HepG2 (cell line): ENCODE data around the gene GBA2. TPM values are rescaled to one million over a fixed set of nuclear protein-coding genes. Genes with fewer than 3 reads are reported as not detected.

ENCODE experiments used
- KLF12 ChIP-seq: sonication (generic); formaldehyde crosslinking; IDR thresholded peaks from 2 replicates; pipeline ENCODE4 v1.4.0; 2020; ENCODE audit warnings: missing genetic modification reagents, borderline replicate concordance
- MTF1 ChIP-seq: sonication (generic); formaldehyde crosslinking; IDR thresholded peaks from 2 replicates; pipeline ENCODE4 v1.5.0; 2020; ENCODE audit warnings: missing genetic modification reagents
- NFE2L1 ChIP-seq: sonication (generic); formaldehyde crosslinking; IDR thresholded peaks from 2 replicates; pipeline ENCODE4 v1.4.0; 2020; ENCODE audit warnings: missing genetic modification reagents, mild to moderate bottlenecking, borderline replicate concordance
- SATB2 ChIP-seq: sonication (generic); formaldehyde crosslinking; IDR thresholded peaks from 2 replicates; pipeline ENCODE4 v1.5.0; 2020; ENCODE audit warnings: missing genetic modification reagents
- SNAPC2 ChIP-seq: sonication (generic); formaldehyde crosslinking; IDR thresholded peaks from 2 replicates; pipeline ENCODE4 v1.8.1; 2022; ENCODE audit warnings: mild to moderate bottlenecking, missing genetic modification reagents
- SP1 ChIP-seq, 2 experiments: fragments of 450-650 bp in 1 of 2; sonication (generic) in 1 of 2; formaldehyde crosslinking in 1 of 2; IDR thresholded peaks; 2 replicates each; pipeline versions ENCODE4 v1.4.0 to v1.6.1; 2016 to 2020; ENCODE audit warnings: missing genetic modification reagents in 1 of 2
- ZBTB7B ChIP-seq: sonication (generic); formaldehyde crosslinking; IDR thresholded peaks from 2 replicates; pipeline ENCODE4 v1.4.0; 2020; ENCODE audit warnings: missing genetic modification reagents
- ZC3H13 ChIP-seq: sonication (generic); formaldehyde crosslinking; IDR thresholded peaks from 2 replicates; pipeline ENCODE4 v1.8.1; 2023; ENCODE audit warnings: mild to moderate bottlenecking, missing genetic modification reagents, moderate library complexity
- ZNF317 ChIP-seq: sonication (generic); formaldehyde crosslinking; IDR thresholded peaks from 2 replicates; pipeline ENCODE4 v1.5.0; 2020; ENCODE audit warnings: mild to moderate bottlenecking, missing genetic modification reagents
- ZNF367 ChIP-seq: sonication (generic); formaldehyde crosslinking; IDR thresholded peaks from 2 replicates; pipeline ENCODE4 v1.4.0; 2020; ENCODE audit warnings: missing genetic modification reagents, borderline replicate concordance
- polyA plus RNA-seq, 8 experiments: library from polyadenylated mRNA; depleted of rRNA in 3 of 8; stranded (reverse) in 7 of 8; unstranded in 1 of 8; fragments of >200 nt; fragmentation: Illumina TruSeq in 4 of 8; extraction: Trizol in 4 of 8; gene quantifications; 2 replicates each; pipeline versions ENCODE4 v1.2.1 to v1.2.3, GENCODE V29; 2011 to 2016; ENCODE audit warnings: low read depth in 4 of 8, missing spikeins in 1 of 8, mixed read lengths in 1 of 8; ENCODE audit not compliant: insufficient read depth in 1 of 8
- total RNA-seq, 5 experiments: library from RNA; depleted of rRNA; stranded (reverse); fragments of >200 nt; fragmentation: Illumina TruSeq; extraction: Trizol; gene quantifications; 2 replicates each; pipeline ENCODE4 v1.2.3, GENCODE V29; 2016; ENCODE audit warnings: low read depth in 1 of 5
- TF ChIP-seq, protein P1 (sequence below): sonication (generic); formaldehyde crosslinking; IDR thresholded peaks from 2 replicates; pipeline ENCODE4 v1.5.1; 2020; ENCODE audit warnings: missing genetic modification reagents, mild to moderate bottlenecking, borderline replicate concordance
- TF ChIP-seq, protein P2 (sequence below): sonication (generic); formaldehyde crosslinking; IDR thresholded peaks from 2 replicates; pipeline ENCODE4 v1.5.0; 2020; ENCODE audit warnings: mild to moderate bottlenecking, missing genetic modification reagents
- TF ChIP-seq, protein P3 (sequence below): sonication (generic); formaldehyde crosslinking; IDR thresholded peaks from 2 replicates; pipeline ENCODE4 v1.5.0; 2020; ENCODE audit warnings: missing genetic modification reagents
- TF ChIP-seq, protein P4 (sequence below): sonication (generic); formaldehyde crosslinking; IDR thresholded peaks from 2 replicates; pipeline ENCODE4 v1.9.0; 2021; ENCODE audit warnings: missing genetic modification reagents, borderline replicate concordance
- TF ChIP-seq, protein P5 (sequence below): sonication (generic); formaldehyde crosslinking; IDR thresholded peaks from 2 replicates; pipeline ENCODE4 v1.5.1; 2020; ENCODE audit warnings: mild to moderate bottlenecking, missing genetic modification reagents, moderate library complexity

GBA2 gene
- total and polyA plus RNA-seq, 2 of the 13 experiments (the other 11 are each of a cell fraction or from before 2014, with no cell fraction given) = 37.5 to 86.1 TPM

DNA sequence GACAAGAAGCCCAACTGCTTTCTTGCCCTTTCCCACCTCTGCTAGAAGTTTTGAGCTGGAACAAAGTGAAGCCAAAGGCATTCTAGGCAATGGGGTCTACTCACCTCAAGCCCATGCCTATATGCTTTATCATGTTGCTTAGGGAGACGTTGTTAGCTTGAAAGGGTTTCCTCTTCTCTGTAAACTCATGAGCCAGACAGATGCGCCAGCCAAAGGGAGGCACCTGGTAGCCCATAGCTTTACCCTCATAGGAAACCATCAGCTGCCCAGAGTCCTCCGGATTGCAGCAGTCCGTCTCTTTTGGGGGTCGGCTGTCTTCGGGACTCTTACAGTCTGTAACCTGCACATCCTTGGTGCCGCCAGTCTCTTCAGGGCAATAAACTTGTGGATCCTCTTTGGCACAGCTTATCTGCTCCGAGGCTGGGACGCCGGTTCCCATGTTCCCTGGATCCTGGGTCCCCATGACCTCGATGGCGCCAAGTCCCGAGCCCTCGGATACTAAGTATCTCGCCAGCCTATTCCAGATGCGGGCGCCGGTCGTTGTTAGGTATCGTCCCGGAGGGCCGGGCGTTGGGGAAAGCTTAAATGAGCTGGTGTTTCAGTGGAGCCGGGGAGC, 678 bp downstream of the GBA2 start (continued):
- TF ChIP-seq, protein P1, sequence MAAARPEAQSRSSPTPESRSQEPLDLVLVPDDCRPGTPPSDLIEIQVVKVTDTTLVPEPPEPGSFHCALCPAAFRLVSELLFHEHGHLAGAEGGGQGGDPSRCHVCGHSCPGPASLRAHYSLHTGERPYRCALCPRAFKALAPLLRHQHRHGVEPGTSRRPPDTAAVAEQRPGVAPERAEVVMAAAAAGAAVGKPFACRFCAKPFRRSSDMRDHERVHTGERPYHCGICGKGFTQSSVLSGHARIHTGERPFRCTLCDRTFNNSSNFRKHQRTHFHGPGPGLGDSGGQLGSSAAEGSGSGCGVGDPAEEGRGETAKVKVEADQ = peak; percentile 2; the same call in 1 of the 2 replicates
- TF ChIP-seq SP1 (IDR thresholded peaks at IDR 0.05) (no peak), SP1 (CRISPR knock-in tag; IDR thresholded peaks at IDR 0.05) (no peak), SNAPC2 (CRISPR knock-in tag) (0 out of 2 replicates have a peak, but pooled peaks have one; percentile 6), ZNF367 (CRISPR knock-in tag) (0 out of 2 replicates have a peak, but pooled peaks have one; percentile 29), MTF1 (CRISPR knock-in tag) (0 out of 2 replicates have a peak, but pooled peaks have one; percentile 43), KLF12 (0 out of 2 replicates have a peak, but pooled peaks have one; percentile 40), ZBTB7B (no peak), ZNF317 (CRISPR knock-in tag) (peak; percentile 46; the same call in 1 of the 2 replicates), NFE2L1 (peak; percentile 39; the same call in 1 of the 2 replicates), SATB2 (CRISPR knock-in tag) (no peak), ZC3H13 (CRISPR knock-in tag) (0 out of 2 replicates have a peak, but pooled peaks have one; percentile 19)
- TF ChIP-seq, protein P2, sequence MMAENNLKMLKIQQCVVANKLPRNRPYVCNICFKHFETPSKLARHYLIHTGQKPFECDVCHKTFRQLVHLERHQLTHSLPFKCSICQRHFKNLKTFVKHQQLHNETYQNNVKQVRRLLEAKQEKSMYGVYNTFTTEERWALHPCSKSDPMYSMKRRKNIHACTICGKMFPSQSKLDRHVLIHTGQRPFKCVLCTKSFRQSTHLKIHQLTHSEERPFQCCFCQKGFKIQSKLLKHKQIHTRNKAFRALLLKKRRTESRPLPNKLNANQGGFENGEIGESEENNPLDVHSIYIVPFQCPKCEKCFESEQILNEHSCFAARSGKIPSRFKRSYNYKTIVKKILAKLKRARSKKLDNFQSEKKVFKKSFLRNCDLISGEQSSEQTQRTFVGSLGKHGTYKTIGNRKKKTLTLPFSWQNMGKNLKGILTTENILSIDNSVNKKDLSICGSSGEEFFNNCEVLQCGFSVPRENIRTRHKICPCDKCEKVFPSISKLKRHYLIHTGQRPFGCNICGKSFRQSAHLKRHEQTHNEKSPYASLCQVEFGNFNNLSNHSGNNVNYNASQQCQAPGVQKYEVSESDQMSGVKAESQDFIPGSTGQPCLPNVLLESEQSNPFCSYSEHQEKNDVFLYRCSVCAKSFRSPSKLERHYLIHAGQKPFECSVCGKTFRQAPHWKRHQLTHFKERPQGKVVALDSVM (CRISPR knock-in tag) = no peak
- TF ChIP-seq, protein P3, sequence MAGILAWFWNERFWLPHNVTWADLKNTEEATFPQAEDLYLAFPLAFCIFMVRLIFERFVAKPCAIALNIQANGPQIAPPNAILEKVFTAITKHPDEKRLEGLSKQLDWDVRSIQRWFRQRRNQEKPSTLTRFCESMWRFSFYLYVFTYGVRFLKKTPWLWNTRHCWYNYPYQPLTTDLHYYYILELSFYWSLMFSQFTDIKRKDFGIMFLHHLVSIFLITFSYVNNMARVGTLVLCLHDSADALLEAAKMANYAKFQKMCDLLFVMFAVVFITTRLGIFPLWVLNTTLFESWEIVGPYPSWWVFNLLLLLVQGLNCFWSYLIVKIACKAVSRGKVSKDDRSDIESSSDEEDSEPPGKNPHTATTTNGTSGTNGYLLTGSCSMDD (CRISPR knock-in tag) = no peak
- TF ChIP-seq, protein P4, sequence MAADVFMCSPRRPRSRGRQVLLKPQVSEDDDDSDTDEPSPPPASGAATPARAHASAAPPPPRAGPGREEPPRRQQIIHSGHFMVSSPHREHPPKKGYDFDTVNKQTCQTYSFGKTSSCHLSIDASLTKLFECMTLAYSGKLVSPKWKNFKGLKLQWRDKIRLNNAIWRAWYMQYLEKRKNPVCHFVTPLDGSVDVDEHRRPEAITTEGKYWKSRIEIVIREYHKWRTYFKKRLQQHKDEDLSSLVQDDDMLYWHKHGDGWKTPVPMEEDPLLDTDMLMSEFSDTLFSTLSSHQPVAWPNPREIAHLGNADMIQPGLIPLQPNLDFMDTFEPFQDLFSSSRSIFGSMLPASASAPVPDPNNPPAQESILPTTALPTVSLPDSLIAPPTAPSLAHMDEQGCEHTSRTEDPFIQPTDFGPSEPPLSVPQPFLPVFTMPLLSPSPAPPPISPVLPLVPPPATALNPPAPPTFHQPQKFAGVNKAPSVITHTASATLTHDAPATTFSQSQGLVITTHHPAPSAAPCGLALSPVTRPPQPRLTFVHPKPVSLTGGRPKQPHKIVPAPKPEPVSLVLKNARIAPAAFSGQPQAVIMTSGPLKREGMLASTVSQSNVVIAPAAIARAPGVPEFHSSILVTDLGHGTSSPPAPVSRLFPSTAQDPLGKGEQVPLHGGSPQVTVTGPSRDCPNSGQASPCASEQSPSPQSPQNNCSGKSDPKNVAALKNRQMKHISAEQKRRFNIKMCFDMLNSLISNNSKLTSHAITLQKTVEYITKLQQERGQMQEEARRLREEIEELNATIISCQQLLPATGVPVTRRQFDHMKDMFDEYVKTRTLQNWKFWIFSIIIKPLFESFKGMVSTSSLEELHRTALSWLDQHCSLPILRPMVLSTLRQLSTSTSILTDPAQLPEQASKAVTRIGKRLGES (CRISPR knock-in tag) = 0 out of 2 replicates have a peak, but pooled peaks have one; percentile 30
- TF ChIP-seq, protein P5, sequence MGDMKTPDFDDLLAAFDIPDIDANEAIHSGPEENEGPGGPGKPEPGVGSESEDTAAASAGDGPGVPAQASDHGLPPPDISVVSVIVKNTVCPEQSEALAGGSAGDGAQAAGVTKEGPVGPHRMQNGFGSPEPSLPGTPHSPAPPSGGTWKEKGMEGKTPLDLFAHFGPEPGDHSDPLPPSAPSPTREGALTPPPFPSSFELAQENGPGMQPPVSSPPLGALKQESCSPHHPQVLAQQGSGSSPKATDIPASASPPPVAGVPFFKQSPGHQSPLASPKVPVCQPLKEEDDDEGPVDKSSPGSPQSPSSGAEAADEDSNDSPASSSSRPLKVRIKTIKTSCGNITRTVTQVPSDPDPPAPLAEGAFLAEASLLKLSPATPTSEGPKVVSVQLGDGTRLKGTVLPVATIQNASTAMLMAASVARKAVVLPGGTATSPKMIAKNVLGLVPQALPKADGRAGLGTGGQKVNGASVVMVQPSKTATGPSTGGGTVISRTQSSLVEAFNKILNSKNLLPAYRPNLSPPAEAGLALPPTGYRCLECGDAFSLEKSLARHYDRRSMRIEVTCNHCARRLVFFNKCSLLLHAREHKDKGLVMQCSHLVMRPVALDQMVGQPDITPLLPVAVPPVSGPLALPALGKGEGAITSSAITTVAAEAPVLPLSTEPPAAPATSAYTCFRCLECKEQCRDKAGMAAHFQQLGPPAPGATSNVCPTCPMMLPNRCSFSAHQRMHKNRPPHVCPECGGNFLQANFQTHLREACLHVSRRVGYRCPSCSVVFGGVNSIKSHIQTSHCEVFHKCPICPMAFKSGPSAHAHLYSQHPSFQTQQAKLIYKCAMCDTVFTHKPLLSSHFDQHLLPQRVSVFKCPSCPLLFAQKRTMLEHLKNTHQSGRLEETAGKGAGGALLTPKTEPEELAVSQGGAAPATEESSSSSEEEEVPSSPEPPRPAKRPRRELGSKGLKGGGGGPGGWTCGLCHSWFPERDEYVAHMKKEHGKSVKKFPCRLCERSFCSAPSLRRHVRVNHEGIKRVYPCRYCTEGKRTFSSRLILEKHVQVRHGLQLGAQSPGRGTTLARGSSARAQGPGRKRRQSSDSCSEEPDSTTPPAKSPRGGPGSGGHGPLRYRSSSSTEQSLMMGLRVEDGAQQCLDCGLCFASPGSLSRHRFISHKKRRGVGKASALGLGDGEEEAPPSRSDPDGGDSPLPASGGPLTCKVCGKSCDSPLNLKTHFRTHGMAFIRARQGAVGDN (CRISPR knock-in tag) = no peak
